HTERT RPE-1 (cell line): ENCODE data around the gene APOA4.

Experiments
- in situ Hi-C: fragments of 300-500 bp; cut with MboI; formaldehyde crosslinking; loops from 4 replicates; pipeline ENCODE4 v1.14.3; 2020; ENCODE audit warnings: low sequenced_read_pairs

Gene APOA4

GRCh38 chr11:116823031-116823843, at the start of gene APOA4:
APOA4 (minus strand) TSS chr11:116823304; CDS start chr11:116823191, 113 bp downstream.
- in situ Hi-C loops: no loop called here

GRCh38 chr11:116871248-116871647, 48.1 kb upstream of the APOA4 start:
- in situ Hi-C loops: no loop called here

- in situ Hi-C loops: no loop called here
Measured at GRCh38 chr11:116870054-116870453, 47.0 kb upstream of the APOA4 start.

- in situ Hi-C loops: no loop called here
Measured at GRCh38 chr11:116869610-116870009, 46.5 kb upstream of the APOA4 start.

- in situ Hi-C loops: no loop called here
Measured at GRCh38 chr11:116868066-116868465, 45.0 kb upstream of the APOA4 start.

- in situ Hi-C loops: no loop called here
Measured at GRCh38 chr11:116867619-116868018, 44.5 kb upstream of the APOA4 start.

- in situ Hi-C loops: no loop called here
Measured at GRCh38 chr11:116866804-116867455, 43.8 kb upstream of the APOA4 start.

GRCh38 chr11:116865696-116866095, 42.6 kb upstream of the APOA4 start:
- in situ Hi-C loops: no loop called here

- in situ Hi-C loops: no loop called here
Measured at GRCh38 chr11:116864531-116864930, 41.4 kb upstream of the APOA4 start.

GRCh38 chr11:116862951-116863350, 39.8 kb upstream of the APOA4 start:
- in situ Hi-C loops: no loop called here

- in situ Hi-C loops: no loop called here
Measured at GRCh38 chr11:116862185-116862584, 39.1 kb upstream of the APOA4 start.

GRCh38 chr11:116861539-116861938, 38.4 kb upstream of the APOA4 start:
- in situ Hi-C loops: no loop called here

GRCh38 chr11:116860303-116860702, 37.2 kb upstream of the APOA4 start:
- in situ Hi-C loops: no loop called here

GRCh38 chr11:116859175-116859574, 36.1 kb upstream of the APOA4 start:
- in situ Hi-C loops: no loop called here

GRCh38 chr11:116857936-116858335, 34.8 kb upstream of the APOA4 start:
- in situ Hi-C loops: no loop called here

- in situ Hi-C loops: no loop called here
Measured at GRCh38 chr11:116857316-116857715, 34.2 kb upstream of the APOA4 start.

- in situ Hi-C loops: no loop called here
Measured at GRCh38 chr11:116856423-116856822, 33.3 kb upstream of the APOA4 start.

- in situ Hi-C loops: no loop called here
Measured at GRCh38 chr11:116855413-116855812, 32.3 kb upstream of the APOA4 start.

GRCh38 chr11:116853461-116854073, 30.5 kb upstream of the APOA4 start:
- in situ Hi-C loops: no loop called here

- in situ Hi-C loops: no loop called here
Measured at GRCh38 chr11:116852261-116853031, 29.3 kb upstream of the APOA4 start.

GRCh38 chr11:116851626-116852025, 28.5 kb upstream of the APOA4 start:
- in situ Hi-C loops: no loop called here
